ENCODE data around the gene ACSL1. TPM values are rescaled to one million over a fixed set of nuclear protein-coding genes. Genes with fewer than 3 reads are reported as not detected.
A peak's percentile ranks its signal among the peaks of the same experiment; 100 is the strongest.

Gene ACSL1
- total and polyA plus RNA-seq, 2 donors (not counting 3 experiments of a cell fraction or from before 2014, with no cell fraction given): 7.3 to 17.7 TPM

- no peaks in the 10 kb centered on the region for H3K79me2 ChIP-seq (ENCODE audit: control insufficient read depth, insufficient read depth, low read length)
- DNase-seq (ENCODE audit: low read depth, low spot score) (peak; percentile 76), FAIRE-seq (peak; percentile 97)
- H3K27ac ChIP-seq (ENCODE audit: insufficient read depth, low read depth, low read length): peak overlapping the region; percentile 66
- no peaks in the 10 kb centered on the region for H3K9me3 ChIP-seq (replicated peaks; ENCODE audit: control insufficient read depth, insufficient read depth, low read length)
- H3K27me3 ChIP-seq (ENCODE audit: control insufficient read depth in 2 of 2, insufficient read depth in 2 of 2, low read length in 2 of 2): no peaks in the 10 kb centered on the region
- peak overlapping the region; percentile 30 for H2AFZ ChIP-seq (ENCODE audit: low read depth, low read length)
- H3K4me2 ChIP-seq (ENCODE audit: insufficient read depth, low read length): peak overlapping the region; percentile 17
- CTCF ChIA-PET: interaction anchor here (0.6 to 3.6 kb wide), 9 partner anchors 15 to 542 kb away, joined by 3 to 19 read pairs (median 3); partner anchors contain the start of genes CASP3 and PRIMPOL
- no peaks in the 10 kb centered on the region for H4K20me1 ChIP-seq (replicated peaks; ENCODE audit: control insufficient read depth, extremely low read depth, insufficient read depth, low read length)
- H3K36me3 ChIP-seq (ENCODE audit: control insufficient read depth in 2 of 2, extremely low read depth in 1 of 2, insufficient read depth in 2 of 2, low read length in 2 of 2): no peaks in the 10 kb centered on the region
- peak; percentile 57 for TF ChIP-seq JUN (IDR thresholded peaks at IDR 0.05; ENCODE audit: borderline replicate concordance, insufficient read depth, insufficient read length, low read depth)
- no peak for TF ChIP-seq MAX (IDR thresholded peaks at IDR 0.05; ENCODE audit: insufficient read depth, insufficient read length)
- peak; percentile 90 for TF ChIP-seq FOS (IDR thresholded peaks at IDR 0.05; ENCODE audit: borderline replicate concordance, insufficient read depth, low read length)
- dilution Hi-C loops (cut with MboI; ENCODE audit: extremely low pct_ligation_motif_present, low sequenced_read_pairs): no loop called here
- no TSS peak for BruUV-seq (replicated peaks)
- H3K4me1 ChIP-seq (ENCODE audit: control insufficient read depth, extremely low read depth, insufficient read depth, low read length): peaks cover 15% of the 10 kb centered on the region
- peak overlapping the region; percentile 21 for H3K9ac ChIP-seq (replicated peaks; ENCODE audit: extremely low read depth, insufficient read depth, low read length)
- H3K9me1 ChIP-seq (replicated peaks; ENCODE audit: control insufficient read depth, extremely low read depth, insufficient read depth, low read length): no peaks in the 10 kb centered on the region
- intact Hi-C loops (cut with micrococcal nuclease): loop anchor here (1.0 kb wide), 1 partner anchor 15 kb away; no protein-coding TSS in a partner anchor
- POLR2A ChIA-PET: interaction anchor here (0.7 to 1.1 kb wide), 2 partner anchors 10 to 201 kb away, joined by 3 to 5 read pairs; no protein-coding TSS in a partner anchor
- H3K4me3 ChIP-seq (replicated peaks in 1 of 3; ENCODE audit: insufficient read depth in 1 of 3, low read depth in 1 of 3, low read length in 3 of 3): no peak overlapping the region
These were observed 32.7 kb downstream of the ACSL1 start for GRCh38 chr4:184792950-184793555.

GRCh38 chr4:184792334-184792733 lies 33.4 kb downstream of the ACSL1 start:
- Histone ChIP-seq H3K36me3 (ENCODE audit: control insufficient read depth in 2 of 2, extremely low read depth in 1 of 2, insufficient read depth in 2 of 2, low read length in 2 of 2) (no peaks in the 10 kb centered on the region), H3K9ac (replicated peaks; ENCODE audit: extremely low read depth, insufficient read depth, low read length) (peak overlapping the region; percentile 21), H3K27me3 (ENCODE audit: control insufficient read depth in 2 of 2, insufficient read depth in 2 of 2, low read length in 2 of 2) (no peaks in the 10 kb centered on the region), H4K20me1 (replicated peaks; ENCODE audit: control insufficient read depth, extremely low read depth, insufficient read depth, low read length) (no peaks in the 10 kb centered on the region), H3K4me1 (ENCODE audit: control insufficient read depth, extremely low read depth, insufficient read depth, low read length) (peaks cover 18% of the 10 kb centered on the region), H3K9me1 (replicated peaks; ENCODE audit: control insufficient read depth, extremely low read depth, insufficient read depth, low read length) (no peaks in the 10 kb centered on the region), H3K9me3 (replicated peaks; ENCODE audit: control insufficient read depth, insufficient read depth, low read length) (no peaks in the 10 kb centered on the region), H3K4me2 (ENCODE audit: insufficient read depth, low read length) (peak overlapping the region; percentile 17), H2AFZ (ENCODE audit: low read depth, low read length) (no peak overlapping the region), H3K79me2 (ENCODE audit: control insufficient read depth, insufficient read depth, low read length) (no peaks in the 10 kb centered on the region), H3K27ac (ENCODE audit: insufficient read depth, low read depth, low read length) (peak overlapping the region; percentile 66), H3K4me3 (replicated peaks in 1 of 3; ENCODE audit: insufficient read depth in 1 of 3, low read depth in 1 of 3, low read length in 3 of 3) (no peak overlapping the region)
- intact Hi-C loops (cut with micrococcal nuclease) (no loop called here), dilution Hi-C loops (cut with MboI; ENCODE audit: extremely low pct_ligation_motif_present, low sequenced_read_pairs) (no loop called here)
- DNase-seq (ENCODE audit: low read depth, low spot score): no peak
- BruUV-seq (replicated peaks): no TSS peak
- ChIA-PET CTCF (interaction anchor here (0.7 to 3.6 kb wide), 7 partner anchors 16 to 541 kb away, joined by 3 to 19 read pairs (median 5); no protein-coding TSS in a partner anchor), POLR2A (interaction anchor here (1.1 kb wide), 1 partner anchor 9 kb away, joined by 5 read pairs; no protein-coding TSS in a partner anchor)
- no peak for TF ChIP-seq FOS (IDR thresholded peaks at IDR 0.05; ENCODE audit: borderline replicate concordance, insufficient read depth, low read length)
- no peak for TF ChIP-seq EZH2 (IDR thresholded peaks at IDR 0.05; ENCODE audit: borderline replicate concordance, low read depth, low read length, severe bottlenecking)
- TF ChIP-seq POLR2AphosphoS5 (IDR thresholded peaks at IDR 0.05; ENCODE audit: insufficient read depth, low read depth, low read length): no peak
- no peak for TF ChIP-seq CTCF (IDR thresholded peaks at IDR 0.05; ENCODE audit: extremely low read depth in 1 of 2, insufficient read depth in 1 of 2, low read depth in 1 of 2, low read length in 2 of 2)
- TF ChIP-seq MYC (IDR thresholded peaks at IDR 0.05; ENCODE audit: low read depth, low read length): no peak
- TF ChIP-seq GATA2 (IDR thresholded peaks at IDR 0.05; ENCODE audit: insufficient read depth, insufficient read length, low read depth, low read length): no peak
- peak; percentile 46 for FAIRE-seq

All from endothelial cell of umbilical vein (primary cell).